Breast epithelium (tissue), 3 donors: ENCODE results near the gene B3GNT7.

Experiments
- CTCF ChIP-seq, 3 donors: fragments of 450-650 bp; IDR thresholded peaks; one replicate each; pipeline ENCODE4 v1.5.1; 2016 to 2017; ENCODE audit warnings: antibody characterized with exemption in 3 of 3, mild to moderate bottlenecking in 3 of 3, moderate library complexity in 3 of 3
- POLR2A ChIP-seq: fragments of 450-650 bp; IDR thresholded peaks from one replicate; pipeline ENCODE4 v1.6.1; 2016; ENCODE audit warnings: antibody characterized with exemption, mild to moderate bottlenecking, moderate library complexity
- POLR2AphosphoS5 ChIP-seq, 3 donors: sonication (generic); formaldehyde crosslinking; IDR thresholded peaks; one replicate each; pipeline ENCODE4 v1.6.1; 2017; ENCODE audit warnings: antibody characterized with exemption in 3 of 3

GRCh38 chr2:231425291-231425810, 29.8 kb downstream of the B3GNT7 start:
- no peak for TF ChIP-seq CTCF (IDR thresholded peaks at IDR 0.05)
- TF ChIP-seq POLR2A: no peak
- no peak for TF ChIP-seq POLR2AphosphoS5 (IDR thresholded peaks at IDR 0.05)
